ENCODE results near the gene KTN1.

Gene KTN1

GRCh38 chr14:55579724-55580469 lies at the start of gene KTN1:
TSS of gene KTN1 (plus strand) at chr14:55580207. CDS start at chr14:55612049, 31,842 bp downstream.
- peak; percentile 88 for DNase-seq

- no peak for DNase-seq
Measured at GRCh38 chr14:55530464-55530863, 49.5 kb upstream of the KTN1 start.

- DNase-seq = peak; percentile 41
Measured at GRCh38 chr14:55532645-55533344, 47.2 kb upstream of the KTN1 start.

- DNase-seq = no peak
Measured at GRCh38 chr14:55533960-55534359, 46.0 kb upstream of the KTN1 start.

GRCh38 chr14:55535516-55536203 lies 44.3 kb upstream of the KTN1 start:
- DNase-seq = no peak

GRCh38 chr14:55536204-55536708 lies 43.8 kb upstream of the KTN1 start:
- DNase-seq = no peak

- DNase-seq = no peak
Measured at GRCh38 chr14:55537782-55538181, 42.2 kb upstream of the KTN1 start.

GRCh38 chr14:55539975-55540374 lies 40.0 kb upstream of the KTN1 start:
- no peak for DNase-seq

GRCh38 chr14:55540847-55541773 lies 38.9 kb upstream of the KTN1 start:
- no peak for DNase-seq

GRCh38 chr14:55545779-55546178 lies 34.2 kb upstream of the KTN1 start:
- DNase-seq = no peak

GRCh38 chr14:55546212-55546874 lies 33.7 kb upstream of the KTN1 start:
- no peak for DNase-seq

GRCh38 chr14:55547650-55548315 lies 32.2 kb upstream of the KTN1 start:
- DNase-seq = no peak

GRCh38 chr14:55553791-55554190 lies 26.2 kb upstream of the KTN1 start:
- DNase-seq = no peak

- peak; percentile 89 for DNase-seq
Measured at GRCh38 chr14:55556929-55557623, 22.9 kb upstream of the KTN1 start.

GRCh38 chr14:55562135-55562534 lies 17.9 kb upstream of the KTN1 start:
- no peak for DNase-seq

- no peak for DNase-seq
Measured at GRCh38 chr14:55568618-55569017, 11.4 kb upstream of the KTN1 start.

GRCh38 chr14:55571125-55571889 lies 8.7 kb upstream of the KTN1 start:
- DNase-seq = no peak

GRCh38 chr14:55572578-55572977 lies 7.4 kb upstream of the KTN1 start:
- DNase-seq = peak; percentile 14

- no peak for DNase-seq
Measured at GRCh38 chr14:55574988-55575387, 5.0 kb upstream of the KTN1 start.

- no peak for DNase-seq
Measured at GRCh38 chr14:55577229-55577628, 2.8 kb upstream of the KTN1 start.

Measured in eye (tissue), 1 donor.